Kasumi-1 (cell line): ENCODE measurements around the gene XRCC3.

Experiments
- DNase-seq, 2 experiments: peaks; one replicate each; lab custom pipeline; 2025; lab: John Stamatoyannopoulos, UW

The XRCC3 gene

GRCh38 chr14:103715052-103716000 lies at the start of gene XRCC3, which contains the start of gene ZFYVE21:
Gene XRCC3, minus strand, starts transcription at chr14:103715451. Its CDS starts 4,364 bp downstream, at chr14:103711087.
Gene ZFYVE21, plus strand, starts transcription at chr14:103715810. Its CDS starts 32 bp downstream, at chr14:103715842.
- DNase-seq = peak; percentile 99

GRCh38 chr14:103763730-103764488 lies 48.7 kb upstream of the XRCC3 start:
- no peak for DNase-seq

GRCh38 chr14:103762541-103762940 lies 47.3 kb upstream of the XRCC3 start:
- DNase-seq = peak; percentile 45 to 55

GRCh38 chr14:103762036-103762435 lies 46.8 kb upstream of the XRCC3 start:
- DNase-seq = no peak

- DNase-seq = no peak
These were observed 43.0 kb upstream of the XRCC3 start for GRCh38 chr14:103758059-103758776.

GRCh38 chr14:103755060-103755459 lies 39.8 kb upstream of the XRCC3 start:
- no peak for DNase-seq

- DNase-seq = no peak
These were observed 38.5 kb upstream of the XRCC3 start for GRCh38 chr14:103753774-103754173.

DNA sequence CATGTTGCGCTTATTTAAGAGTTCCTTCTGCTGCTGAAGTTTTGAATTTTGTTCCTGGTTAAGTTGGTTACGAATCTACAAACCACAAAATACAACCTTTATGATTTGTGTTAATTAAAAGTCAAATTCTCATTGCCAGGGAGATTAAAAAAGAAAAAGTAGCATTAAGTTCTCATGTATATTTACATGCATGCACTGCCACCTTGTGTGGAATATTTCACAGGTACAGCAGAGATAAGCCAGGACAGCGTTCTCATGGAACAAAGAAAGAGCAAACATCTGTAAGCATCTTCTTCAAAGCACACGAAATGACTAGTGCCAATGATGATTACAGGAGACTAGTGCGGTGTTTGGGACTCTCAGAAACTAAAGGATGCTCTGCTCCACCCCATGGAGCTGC lies 34.6 kb upstream of the XRCC3 start:
- no peak for DNase-seq

DNA sequence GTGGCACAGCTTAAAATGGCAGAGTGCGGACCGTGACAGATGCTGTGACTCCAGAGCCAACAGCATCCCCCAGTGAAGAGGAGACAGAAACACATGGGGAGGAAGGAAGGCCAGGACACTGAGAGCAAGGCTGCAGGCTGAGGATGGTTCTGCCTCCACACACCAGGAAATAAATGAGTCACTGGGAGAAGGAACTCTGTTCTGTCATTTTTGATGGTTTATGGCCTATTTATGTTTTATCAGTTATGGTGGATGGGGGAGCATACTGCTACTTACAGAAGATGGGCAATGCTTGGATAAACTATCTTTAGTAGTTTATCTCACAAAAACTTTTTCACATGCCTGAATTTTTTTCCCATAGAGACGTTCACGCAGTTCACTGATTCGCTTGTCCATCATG lies 34.2 kb upstream of the XRCC3 start:
- DNase-seq = peak; percentile 11 to 18

- DNase-seq = no peak
These were observed 33.2 kb upstream of the XRCC3 start for GRCh38 chr14:103748534-103748857.

DNA sequence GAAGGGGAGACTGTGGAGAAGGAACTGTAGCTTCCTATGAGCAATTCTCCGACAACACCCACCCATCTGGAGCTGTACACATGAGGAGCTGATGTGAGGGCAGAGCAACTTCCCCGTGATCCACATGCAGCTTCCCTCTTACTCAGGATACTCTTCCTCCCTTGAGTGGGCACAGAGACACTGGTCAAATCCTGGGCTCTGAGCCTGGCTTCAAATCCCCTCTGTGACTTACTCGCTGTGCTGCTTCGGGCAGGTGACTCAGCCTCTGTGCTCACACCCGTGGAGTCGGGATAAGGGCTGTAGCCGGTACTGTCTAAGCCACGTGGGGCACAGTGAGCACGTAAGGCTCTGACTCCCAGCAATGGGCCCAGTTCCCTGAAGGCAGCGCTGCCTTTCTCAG lies 31.4 kb upstream of the XRCC3 start:
- no peak for DNase-seq

DNA sequence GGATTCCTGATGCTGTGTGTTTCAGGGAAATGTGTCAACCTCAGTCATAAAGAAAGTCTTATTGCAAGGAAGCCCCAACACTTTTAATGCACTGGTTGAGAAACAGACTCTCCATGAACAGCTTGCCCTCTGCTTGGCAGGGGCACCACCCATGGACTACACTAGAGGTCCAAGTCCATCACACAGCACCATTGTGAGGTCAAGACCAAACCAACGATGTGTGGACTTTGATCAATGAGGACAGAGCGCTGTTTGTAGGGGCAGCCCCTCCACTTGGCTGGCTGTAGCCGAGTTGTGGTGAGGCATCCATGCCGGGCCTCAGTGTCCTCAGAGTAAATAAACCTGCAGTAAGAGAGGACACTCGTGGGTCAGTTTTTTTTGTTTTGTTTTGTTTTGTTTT lies 30.2 kb upstream of the XRCC3 start:
- DNase-seq = no peak

DNA sequence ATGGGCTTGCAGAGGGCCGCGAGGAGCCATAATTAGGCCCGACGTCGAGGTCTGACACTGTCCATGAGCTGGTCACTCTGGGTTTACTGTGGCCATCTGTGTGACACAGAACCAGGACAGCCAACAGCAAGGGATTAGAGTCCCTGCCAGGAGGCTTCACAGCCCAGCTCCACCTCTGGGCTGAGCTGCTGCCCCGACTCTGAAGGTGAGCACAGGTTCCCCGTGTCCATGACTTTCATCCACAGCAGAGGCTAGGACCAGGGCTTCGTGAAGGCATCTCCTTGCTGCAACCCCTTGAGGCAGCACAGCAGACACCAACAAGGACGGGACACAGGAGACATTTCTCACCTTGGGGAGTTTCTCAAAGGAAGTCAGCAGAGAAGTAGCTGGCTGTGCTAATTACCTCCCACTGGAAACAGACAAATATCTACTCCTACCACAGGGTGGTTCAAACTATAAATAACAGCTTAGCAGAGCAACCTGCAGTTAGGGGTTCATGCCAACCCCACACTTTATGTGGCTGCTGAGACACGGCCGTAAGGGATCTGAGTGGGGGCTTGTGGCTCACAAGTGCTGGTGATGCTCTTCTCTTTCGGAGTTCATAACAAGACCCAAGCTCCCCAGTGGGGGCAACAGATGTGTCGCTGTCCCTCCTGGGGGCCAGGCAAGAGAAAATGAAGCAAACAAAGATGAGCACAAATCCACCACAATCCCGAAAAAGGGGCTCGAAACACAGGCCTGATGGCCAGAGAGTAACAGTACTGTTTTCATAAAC lies 29.6 kb upstream of the XRCC3 start:
- no peak for DNase-seq

DNA sequence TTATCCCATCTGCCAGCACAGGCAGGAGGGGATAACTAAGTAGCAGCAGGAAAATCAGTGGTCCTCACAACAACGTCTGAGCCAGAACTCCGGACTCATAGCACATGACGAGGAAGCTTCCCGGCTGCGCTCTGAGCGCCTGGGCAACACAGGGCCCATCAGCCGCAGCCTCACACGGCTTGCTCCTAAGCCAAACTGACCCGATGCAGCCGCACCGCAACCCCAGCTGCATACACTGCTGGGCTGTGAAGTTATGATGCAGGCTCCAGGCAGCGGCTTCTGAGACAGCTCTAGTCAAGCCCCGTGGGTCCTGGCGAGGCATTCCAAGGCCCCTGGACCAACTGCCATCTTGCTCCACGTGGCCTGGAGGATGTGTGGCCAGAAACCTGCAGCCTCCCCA lies 28.4 kb upstream of the XRCC3 start:
- DNase-seq = no peak

DNA sequence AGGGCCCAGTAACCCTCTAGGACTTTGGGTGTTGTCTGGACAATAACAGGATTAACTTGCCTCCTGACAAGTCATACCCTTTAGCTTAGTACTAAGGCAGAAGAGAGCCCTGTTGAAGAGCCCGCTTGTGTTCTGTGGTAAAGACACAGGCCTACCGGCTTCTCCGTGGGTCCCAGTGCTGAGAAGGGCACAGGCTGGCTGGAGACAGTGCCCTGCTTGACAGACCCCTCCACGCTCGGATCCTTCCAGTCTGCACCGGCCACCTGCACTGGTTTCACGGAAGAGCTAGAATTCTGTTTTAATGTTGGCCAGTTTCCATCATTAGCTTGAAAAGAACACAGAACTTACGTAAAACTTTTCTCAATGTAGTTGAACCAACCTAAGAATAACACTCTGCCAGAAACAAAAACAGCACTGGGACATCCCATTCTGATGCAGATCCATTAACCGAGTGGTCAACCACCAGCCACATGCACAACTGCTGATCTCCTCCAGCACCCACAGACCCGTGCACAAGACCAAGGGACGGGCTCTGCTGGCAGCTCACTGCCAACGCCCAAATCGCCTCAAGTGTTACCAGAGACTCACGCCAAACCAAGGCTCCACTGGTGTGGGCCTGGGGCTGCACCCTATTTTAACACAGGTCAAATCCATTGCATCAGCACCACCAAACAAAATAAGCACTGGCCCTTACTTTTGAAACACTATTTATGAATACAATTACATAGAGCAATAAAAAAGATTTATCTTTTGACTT lies 27.4 kb upstream of the XRCC3 start:
- no peak for DNase-seq

DNA sequence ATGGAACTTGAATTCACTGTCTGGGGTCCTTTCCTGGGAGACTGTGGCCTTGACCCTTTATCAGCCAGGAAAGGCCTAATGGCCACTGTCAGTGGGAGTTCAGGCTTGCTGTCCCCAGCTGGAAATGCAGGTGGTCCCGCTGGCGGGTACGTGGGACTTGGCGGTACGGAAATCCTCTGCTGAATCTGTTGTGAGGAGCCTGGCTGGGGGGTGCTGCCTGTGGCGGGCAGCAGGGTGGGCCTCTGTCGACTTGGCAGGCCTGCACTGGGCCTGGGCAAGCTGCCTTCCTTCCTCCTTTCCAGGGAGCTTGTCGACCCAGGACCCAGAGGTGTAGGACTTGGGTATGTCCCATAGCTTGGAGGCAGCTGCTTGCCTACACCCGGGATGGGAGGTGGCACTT lies 26.6 kb upstream of the XRCC3 start:
- DNase-seq = no peak

DNA sequence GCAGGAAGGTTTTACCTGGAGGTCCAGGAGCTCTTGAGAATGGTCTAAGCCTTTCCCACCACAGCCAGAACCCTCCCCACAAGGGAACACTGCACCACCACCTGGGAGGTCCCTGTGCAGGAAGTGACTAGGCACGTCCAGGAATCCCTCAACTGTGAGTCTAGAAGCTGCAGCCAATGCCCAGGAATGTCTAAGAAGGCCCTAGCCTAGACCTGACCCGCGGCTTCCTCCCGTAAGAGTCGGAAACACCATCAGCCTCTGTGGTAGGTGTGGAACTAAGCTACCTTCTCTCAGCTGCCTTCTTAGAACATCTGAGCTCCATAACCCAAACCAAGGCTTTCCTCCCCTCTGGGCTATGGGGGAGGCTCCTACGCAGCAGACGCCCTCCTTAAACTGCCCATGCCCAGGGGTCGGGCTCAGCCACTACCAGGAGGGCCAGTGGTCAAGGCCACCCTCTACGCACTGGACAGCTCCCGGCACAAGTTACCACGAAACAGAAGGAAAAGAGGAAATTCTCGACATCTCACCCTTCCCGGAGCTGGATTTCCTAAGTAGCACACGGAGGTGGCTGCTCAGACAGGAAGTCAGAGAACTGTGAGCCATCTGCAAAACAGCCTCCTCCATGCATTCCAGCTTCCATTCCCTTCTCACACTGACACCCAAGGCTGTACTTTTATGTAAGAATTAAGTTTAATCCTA lies 25.9 kb upstream of the XRCC3 start:
- peak in 1 of 2 experiments; percentile 20 for DNase-seq

DNA sequence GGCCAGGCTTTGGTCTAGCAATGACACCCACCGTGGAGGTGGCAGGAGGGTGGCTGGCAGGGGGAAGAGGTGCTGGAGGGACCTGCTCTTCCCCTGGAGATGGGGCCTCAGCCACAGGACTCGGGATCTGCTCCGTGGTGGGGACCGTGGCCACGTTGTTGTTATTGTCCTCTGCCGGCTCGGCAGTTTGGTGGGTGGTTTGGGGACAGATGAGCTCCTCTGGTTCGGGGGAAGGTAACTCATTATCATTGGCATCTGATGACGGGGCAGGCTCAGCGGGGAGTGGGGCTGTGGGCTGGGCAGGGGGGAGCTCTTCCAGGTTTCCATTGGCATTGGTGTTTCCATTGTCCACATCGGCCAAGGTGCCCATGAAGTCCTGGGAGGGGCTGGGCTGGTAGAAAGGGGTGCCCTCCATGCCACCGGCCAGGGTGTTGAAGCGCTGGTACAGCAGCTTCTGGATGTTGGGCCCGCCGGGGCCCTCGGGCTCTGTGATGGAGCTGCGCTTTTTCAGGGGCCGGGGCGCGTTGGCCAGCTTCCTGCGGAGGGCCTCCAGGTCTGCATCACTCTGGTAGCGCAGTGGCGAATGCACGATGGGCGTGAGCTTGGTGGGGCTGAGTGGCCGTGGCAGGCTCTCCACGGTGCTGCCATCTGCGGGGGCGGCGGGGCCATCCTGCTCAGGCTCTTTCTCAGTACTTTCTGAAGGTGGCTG lies 24.7 kb upstream of the XRCC3 start:
- DNase-seq = no peak

DNA sequence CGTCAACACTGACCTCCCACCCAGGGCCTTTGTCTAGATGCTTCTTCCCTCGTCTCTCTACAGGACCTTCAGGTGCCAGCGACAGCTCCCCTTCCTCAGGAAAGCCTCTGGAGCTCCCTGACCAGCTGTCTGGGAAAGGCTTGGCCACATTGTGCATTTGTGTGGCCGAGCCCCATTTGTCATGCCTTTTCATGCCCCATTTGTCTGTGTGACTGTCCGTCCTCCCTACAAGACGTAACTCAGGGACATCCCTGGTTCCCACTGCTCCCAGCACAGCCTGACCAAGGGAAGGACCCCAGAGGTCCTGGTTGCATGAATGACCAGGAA lies 24.2 kb upstream of the XRCC3 start:
- DNase-seq = no peak
